Renal cortical epithelial cell (primary cell): ENCODE measurements around the gene GABRQ. TPM values are rescaled to one million over a fixed set of nuclear protein-coding genes. Genes with fewer than 3 reads are reported as not detected.

ENCODE experiments used
- DNase-seq: peaks from one replicate; pipeline ENCODE4 v3.0.0-alpha.2; 2011; ENCODE audit warnings: low read depth
- total RNA-seq: library from RNA; depleted of rRNA; stranded (reverse); fragments of >200 nt; gene quantifications from 2 replicates; pipeline ENCODE4 v1.2.3, GENCODE V29; 2014

GABRQ gene
- 0.60 TPM in 1 of 2 replicates, not detected in the other for total RNA-seq

GRCh38 chrX:152637649-152638442 is at the start of gene GABRQ:
TSS of gene GABRQ (plus strand) at chrX:152637895. CDS start at chrX:152638203, 308 bp downstream.
- no peak for DNase-seq

GRCh38 chrX:152588206-152588605 is 49.5 kb upstream of the GABRQ start:
- DNase-seq, result no peak

- DNase-seq, result no peak
Measured at GRCh38 chrX:152600853-152601633, 36.7 kb upstream of the GABRQ start.

GRCh38 chrX:152601848-152602616 is 35.7 kb upstream of the GABRQ start:
- no peak for DNase-seq

GRCh38 chrX:152614791-152615190 is 22.9 kb upstream of the GABRQ start:
- DNase-seq, result no peak

- no peak for DNase-seq
Measured at GRCh38 chrX:152619897-152620296, 17.8 kb upstream of the GABRQ start.

- DNase-seq, result peak; percentile 3
Measured at GRCh38 chrX:152632445-152633097, 5.1 kb upstream of the GABRQ start.

GRCh38 chrX:152635941-152636340 is 1.8 kb upstream of the GABRQ start:
- peak; percentile 38 for DNase-seq

- no peak for DNase-seq
Measured at GRCh38 chrX:152638443-152638904, 779 bp downstream of the GABRQ start.

GRCh38 chrX:152639426-152639825 is 1.7 kb downstream of the GABRQ start:
- DNase-seq, result no peak

- DNase-seq, result no peak
Measured at GRCh38 chrX:152640034-152640818, 2.5 kb downstream of the GABRQ start.

GRCh38 chrX:152641256-152641875 is 3.7 kb downstream of the GABRQ start:
- no peak for DNase-seq

GRCh38 chrX:152641996-152642395 is 4.3 kb downstream of the GABRQ start:
- no peak for DNase-seq

- DNase-seq, result no peak
Measured at GRCh38 chrX:152642931-152643564, 5.4 kb downstream of the GABRQ start.

GRCh38 chrX:152646961-152647360 is 9.3 kb downstream of the GABRQ start:
- no peak for DNase-seq

GRCh38 chrX:152647978-152648377 is 10.3 kb downstream of the GABRQ start:
- no peak for DNase-seq

GRCh38 chrX:152652060-152652459 is 14.4 kb downstream of the GABRQ start:
- DNase-seq, result no peak

- no peak for DNase-seq
Measured at GRCh38 chrX:152652467-152652866, 14.8 kb downstream of the GABRQ start.

- no peak for DNase-seq
Measured at GRCh38 chrX:152656087-152656486, 18.4 kb downstream of the GABRQ start.

- DNase-seq, result no peak
Measured at GRCh38 chrX:152656890-152657289, 19.2 kb downstream of the GABRQ start.
